NCI-H226 (cell line): ENCODE results near the gene RAB27B.
"Not testable (repeated sequence)": the region's sequence is repeated elsewhere in the genome, so short reads cannot be mapped to it uniquely, and the experiment has no call there.

Experiments
- DNase-seq: peaks from one replicate; pipeline ENCODE4 v3.0.0-alpha.2; 2015

RAB27B gene

DNA sequence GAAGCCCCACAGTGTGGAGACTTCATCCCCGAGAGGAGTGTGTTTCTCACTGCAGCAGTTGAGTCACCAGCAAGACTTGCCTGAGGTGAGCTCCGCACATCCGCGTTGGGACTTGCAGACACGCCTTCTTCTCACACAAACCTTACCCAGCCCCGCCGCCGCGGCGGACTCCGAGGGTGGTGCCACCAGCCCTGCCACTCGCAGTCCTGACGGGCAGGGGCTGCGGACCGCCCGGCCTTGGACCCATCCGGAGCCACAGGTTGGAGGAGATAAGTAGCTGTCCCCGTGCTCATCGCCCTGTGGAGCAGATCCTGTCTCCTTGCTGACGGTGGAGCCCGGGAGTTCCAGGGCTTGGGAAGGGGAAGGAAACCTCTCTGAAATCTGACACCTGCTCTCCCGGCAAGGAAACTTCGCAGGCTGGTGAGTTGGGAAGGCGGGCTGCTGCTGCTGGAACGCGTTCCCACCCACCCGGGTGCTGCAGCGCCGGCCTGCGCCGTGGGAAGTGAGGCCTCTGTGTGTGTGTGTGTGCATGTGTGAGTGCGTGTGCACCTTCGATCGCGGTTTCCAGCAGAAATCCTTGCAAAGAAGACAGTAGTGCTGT is at the start of gene RAB27B:
Gene RAB27B (plus strand): TSS at position 197 of the 601 bp plus-strand sequence. CDS start 49,109 bp downstream, outside the sequence.
- peak; percentile 77 for DNase-seq

- DNase-seq: no peak
Observed at GRCh38 chr18:54780285-54780861, 47.9 kb upstream of the RAB27B start.

- DNase-seq: no peak
Observed at GRCh38 chr18:54780970-54781369, 47.3 kb upstream of the RAB27B start.

DNA sequence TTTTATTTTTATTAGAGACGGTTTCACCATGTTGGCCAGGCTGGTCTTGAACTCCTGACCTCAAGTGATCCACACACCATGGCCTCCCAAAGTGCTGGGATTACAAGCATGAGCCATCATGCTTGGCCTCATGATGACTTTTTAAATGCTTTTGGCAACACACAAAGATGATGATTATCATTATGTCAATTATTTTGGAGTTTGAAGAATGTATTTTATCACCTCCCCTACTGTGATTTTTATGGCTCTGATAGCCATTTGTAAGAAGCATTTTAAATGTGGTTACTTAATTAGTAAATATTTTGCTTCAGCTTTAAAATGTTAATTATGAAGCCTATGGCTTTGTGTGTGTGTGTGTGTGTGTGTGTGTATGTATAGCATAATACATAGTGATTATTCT is 45.1 kb upstream of the RAB27B start:
- no peak for DNase-seq

DNA sequence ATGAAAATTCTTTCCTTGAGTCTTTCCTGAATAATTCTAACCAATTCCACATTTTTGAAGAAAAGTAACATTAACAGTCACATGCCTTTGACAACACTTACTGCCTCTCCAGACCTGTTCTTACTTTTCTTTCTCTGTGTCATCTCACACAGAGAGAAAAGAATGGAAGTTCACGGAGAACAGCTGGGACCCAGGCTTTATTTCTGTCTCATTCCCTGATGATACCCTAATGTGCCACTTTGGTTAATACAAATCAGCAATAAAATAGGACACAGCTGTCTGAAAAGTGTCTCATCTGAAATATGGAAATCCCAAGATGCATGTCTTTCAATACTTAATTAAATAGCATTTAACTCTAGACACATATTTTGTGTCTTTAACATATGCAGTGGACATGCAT is 42.1 kb upstream of the RAB27B start:
- DNase-seq: no peak

DNA sequence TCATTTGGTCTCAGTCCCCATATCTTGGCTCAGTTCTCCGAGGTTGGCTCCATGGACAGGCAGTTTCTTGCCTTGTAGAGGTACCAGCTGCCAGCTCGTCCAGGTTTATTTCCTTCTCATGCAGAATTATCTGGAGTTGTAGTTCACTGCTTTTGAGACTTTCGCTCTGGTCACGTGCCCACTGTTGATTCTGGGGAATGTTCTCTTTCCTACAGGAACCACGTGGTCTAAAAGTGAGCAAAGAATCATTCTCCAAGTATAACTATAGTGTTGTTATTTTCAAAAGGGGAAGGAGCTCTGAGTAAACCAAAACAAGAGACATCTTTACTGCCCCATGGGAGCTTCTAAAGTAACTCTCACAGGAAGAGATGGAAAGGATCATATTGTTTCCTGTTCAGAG is 41.2 kb upstream of the RAB27B start:
- DNase-seq: no peak

DNA sequence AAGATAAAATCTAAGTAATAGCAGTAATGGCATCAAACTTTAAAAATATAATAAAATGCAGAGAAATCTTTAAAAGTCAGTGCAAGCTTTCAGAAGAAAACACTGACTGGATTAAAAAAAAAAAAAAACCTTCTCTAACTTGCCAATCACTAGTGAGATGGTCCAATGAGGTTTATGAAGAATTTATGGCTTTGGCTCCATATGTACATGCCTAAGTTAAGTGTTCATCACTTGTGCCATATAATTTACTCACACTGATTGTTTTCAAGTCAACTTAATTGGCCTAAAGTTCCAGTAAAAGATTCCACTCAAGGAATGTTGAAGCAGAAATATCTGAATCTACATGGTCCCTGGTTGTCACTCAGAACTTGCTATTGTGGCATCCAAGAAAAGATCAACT is 40.7 kb upstream of the RAB27B start:
- no peak for DNase-seq

DNA sequence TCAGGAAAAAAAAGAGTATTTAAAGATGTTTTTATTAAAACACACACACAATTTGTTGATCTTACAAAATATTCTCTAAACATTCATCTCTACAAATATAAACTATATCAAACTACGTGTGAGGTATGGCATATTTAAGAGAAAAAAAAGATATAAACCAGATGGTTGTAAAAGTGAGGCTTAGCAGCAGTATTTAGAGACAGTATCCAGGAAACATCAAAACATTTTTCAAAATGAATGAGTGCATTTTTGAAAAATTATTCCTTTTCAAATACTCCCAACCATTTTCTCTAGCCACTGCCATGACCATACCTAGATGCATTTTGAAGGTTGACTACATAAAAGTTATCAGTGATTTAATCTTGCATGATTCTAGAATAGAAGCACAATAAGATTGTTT is 38.2 kb upstream of the RAB27B start:
- no peak for DNase-seq

- DNase-seq: no peak
Observed at GRCh38 chr18:54791657-54792056, 36.6 kb upstream of the RAB27B start.

DNA sequence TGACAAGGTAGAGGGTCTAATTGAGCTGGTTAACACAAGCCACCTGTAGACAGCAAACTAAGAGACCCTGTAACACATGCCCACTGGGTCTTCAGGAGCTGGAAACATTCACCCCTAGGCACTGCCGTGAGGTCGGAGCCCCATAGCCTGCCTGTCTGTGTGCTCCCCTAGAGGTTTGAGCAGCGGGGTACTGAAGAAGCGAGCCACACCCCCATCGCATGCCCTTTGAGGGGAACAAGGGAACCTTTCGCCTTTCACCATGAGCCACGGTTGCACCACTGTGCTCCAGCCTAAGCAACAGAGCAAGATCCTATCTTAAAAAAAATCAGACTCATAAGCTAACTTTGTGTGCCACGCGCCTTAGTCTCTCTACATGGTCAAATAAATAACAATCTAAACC is 36.2 kb upstream of the RAB27B start:
- no peak for DNase-seq

DNA sequence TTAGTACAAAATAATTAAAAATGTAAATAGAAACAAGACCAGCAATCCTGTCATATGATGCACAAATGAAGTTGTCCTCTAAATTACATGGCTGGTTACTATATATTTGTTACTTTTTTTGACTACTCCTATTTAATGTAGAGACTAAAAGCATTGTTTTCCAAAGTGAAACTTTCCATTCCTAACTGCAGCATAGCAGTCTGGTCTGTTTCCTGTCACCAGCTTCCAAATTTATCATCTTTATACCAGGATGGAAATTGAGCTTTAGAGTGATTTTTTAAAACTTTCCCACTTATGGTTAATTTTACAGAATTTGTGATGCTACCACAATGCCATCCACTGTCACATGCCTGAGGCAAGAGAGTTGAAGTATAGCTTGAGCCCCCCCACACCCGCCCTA is 33.5 kb upstream of the RAB27B start:
- no peak for DNase-seq

DNA sequence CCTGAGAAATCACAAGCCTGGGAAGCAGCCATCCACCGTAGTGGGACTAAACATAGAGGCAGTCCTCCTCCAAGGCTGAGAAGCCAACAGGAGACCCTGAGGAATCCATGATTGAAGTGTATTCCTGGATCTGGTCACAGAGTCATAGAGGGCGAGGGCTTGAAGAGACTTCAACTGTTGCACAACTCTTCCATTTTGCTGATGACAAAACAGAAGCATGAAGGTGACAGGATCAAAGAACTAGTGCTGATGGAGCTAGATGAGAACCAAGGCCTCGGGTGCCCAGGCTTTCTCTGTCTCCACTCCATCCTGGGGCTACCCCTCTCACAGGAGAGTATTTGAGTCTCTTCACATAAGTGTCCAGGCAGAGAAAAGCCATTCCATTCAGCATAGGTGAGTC is 30.1 kb upstream of the RAB27B start:
- no peak for DNase-seq

GRCh38 chr18:54801374-54801773 is 26.9 kb upstream of the RAB27B start:
- DNase-seq: no peak

DNA sequence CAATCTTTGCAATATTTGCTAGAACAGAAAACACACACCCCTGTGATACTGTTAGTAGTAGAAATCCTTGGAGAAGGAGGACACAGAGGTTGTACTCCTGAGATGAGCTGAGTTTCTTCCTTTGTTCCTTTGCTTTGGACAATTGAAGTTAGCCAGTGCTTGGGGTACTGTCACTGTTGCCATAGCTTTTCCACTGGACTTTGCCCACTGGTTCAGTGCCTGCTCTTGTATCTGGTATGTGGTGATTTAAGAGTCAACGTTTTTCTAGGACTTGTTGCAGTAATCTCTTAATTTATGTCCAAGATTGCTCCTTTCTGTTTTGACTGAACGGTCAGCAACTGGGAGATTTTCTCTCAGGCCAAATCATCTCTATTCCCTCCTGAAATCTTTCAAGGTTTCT is 26.1 kb upstream of the RAB27B start:
- DNase-seq: no peak

DNA sequence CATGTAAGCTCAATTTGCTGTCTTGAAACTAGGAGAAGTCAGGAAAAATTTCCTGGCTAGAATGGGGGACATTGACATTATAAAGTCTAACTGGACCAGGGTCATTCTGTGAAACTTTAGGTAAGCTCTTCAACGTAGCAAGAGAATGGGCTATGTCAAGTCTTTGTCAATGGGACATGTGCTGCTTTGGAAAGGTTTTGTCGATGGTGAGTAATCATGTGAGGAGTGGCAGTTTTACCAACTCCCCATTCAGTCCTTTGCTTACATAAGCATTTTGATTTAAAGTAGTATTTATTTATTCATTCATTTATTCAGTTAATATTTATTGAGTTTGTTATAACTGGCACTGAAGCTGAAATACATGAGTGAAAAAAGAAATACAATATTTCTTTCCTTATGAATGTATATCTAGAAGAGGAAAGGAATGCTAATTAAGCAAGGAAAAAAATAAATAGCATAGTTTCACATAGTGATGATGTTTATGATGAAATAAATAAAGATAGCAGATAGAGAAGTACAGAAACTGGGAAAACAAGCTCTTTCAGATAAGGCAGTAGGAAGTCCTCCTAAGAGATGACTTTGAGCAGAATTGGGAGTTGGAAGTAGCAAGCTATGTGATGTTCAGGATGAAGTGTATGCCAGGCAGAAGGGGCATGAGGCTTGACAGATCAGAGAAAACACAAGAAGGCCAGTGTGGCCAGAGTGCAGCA is 25.4 kb upstream of the RAB27B start:
- DNase-seq: no peak

DNA sequence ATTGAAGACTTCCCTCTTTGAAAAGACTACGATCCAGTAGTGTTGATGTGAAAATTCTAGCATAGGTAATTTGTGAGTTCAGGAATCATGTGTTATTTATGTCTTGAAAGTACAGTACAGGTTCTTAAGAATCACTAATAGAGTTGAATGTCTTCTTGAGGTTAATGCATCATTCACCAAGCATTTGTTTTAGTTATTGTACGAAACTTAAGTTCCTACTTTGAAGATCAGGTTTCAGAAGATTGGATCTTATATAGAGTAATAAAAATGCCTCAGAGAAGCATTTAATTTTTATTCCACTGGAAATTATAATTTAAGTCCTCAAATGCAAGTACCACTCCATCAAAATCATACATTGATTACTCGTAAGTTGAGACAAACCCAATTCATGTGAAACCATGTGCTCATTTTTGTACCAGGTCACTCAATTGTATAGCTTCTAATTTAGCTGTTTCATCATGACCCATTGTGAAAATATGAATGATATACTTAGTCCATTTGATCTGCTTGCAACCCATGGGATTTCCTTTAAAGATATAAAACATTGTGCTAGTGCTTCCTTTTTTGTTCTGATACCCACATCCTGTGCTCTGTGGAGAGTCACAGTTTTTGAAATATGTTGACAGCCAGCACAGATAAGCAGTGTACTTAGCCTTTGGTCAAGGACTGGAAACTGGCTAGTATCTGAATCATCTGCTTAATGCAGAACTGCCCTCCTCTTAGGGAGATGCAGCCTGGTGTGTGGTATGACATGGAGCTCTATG is 22.5 kb upstream of the RAB27B start:
- DNase-seq: peak; percentile 88

DNA sequence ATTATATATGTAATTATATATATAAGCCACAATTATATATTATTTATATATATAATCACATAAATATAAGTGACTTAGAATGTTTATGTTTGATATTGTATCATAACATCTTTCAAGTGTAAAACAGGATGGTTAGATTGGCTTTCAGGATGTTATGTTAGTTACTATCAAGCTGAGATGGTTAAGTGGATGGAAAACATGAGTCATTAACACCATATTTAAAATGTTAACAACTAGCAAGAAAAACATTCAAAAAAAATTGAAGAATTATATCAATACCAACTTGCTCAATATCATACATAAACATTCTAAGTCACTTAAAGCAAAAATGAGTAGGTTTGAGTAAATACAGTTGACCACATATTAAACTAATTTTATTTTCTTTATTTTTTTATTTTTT is 21.8 kb upstream of the RAB27B start:
- DNase-seq: no peak

- DNase-seq: no peak
Observed at GRCh38 chr18:54807303-54807702, 21.0 kb upstream of the RAB27B start.

GRCh38 chr18:54810662-54811061 is 17.6 kb upstream of the RAB27B start:
- DNase-seq: not testable (repeated sequence)

- DNase-seq: no peak
Observed at GRCh38 chr18:54812885-54813284, 15.4 kb upstream of the RAB27B start.

DNA sequence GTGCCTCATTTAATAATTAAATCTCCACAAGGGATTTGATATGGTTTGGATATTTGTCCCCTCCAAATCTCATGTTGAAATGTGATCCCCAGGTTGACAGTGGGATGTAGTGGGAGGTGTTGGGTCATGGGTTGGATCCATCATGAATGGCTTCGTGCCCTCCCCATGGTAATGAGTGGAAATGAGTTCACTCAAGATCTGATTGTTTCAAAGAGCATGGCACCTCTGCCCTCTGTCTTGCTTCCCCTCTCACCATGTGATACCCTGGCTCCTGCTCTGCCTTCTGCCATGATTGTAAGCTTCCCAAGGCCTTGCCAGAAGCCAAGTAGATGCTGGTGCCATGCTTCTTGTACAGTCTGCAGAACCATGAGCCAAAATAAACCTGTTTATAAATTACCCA is 15.0 kb upstream of the RAB27B start:
- DNase-seq: no peak

DNA sequence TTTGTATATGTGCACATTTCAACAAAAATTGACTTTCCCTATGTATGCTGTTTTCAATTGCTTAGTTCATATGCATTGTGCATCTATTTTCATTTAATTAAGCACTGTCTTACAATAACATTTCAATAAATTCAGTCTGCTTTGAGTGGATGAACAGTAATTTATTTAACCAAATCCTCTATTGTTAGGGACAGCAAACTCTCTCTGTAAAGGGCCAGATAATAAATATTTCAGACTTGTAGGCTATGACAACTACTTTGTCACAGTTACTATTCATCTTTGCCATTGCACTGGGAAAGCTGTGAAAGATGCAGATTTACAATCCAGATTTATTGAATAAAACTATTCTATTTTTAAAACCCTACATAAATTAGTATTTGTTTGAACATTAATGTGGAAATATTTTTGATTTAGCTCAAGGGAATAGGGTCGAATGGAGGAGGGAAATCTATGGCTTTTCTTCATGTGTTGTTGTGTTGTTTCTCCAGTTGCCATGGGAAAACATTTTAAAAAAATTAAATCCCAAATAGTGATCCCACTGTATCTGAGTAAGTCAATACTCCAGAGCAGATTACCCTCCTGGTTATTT is 14.2 kb upstream of the RAB27B start:
- DNase-seq: no peak

DNA sequence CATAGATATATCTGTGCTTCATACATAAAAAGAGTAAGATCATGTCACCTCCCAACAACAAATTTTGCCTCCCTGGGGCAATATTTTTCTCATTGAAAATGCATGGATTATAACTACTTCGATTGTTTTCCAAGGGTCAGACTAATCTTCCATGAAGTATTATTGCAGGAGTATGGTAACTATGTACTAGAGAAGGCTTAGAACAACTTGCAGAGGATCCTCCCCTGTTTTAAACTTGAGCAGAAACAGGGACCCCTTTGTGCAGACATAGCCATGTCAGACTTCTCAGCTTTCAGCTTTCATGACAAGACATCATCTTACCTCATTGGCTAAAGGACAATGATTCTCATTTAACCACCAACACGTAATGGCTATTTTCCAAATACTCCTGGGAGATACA is 13.2 kb upstream of the RAB27B start:
- DNase-seq: no peak
